GM19193 (cell line): ENCODE data around the gene C5.

ENCODE experiments used
- POLR2A ChIP-seq: IDR thresholded peaks from 4 replicates; pipeline ENCODE4 v1.6.1; 2011; ENCODE audit not compliant: insufficient read depth, insufficient read length; ENCODE audit errors: extremely low read depth

Gene C5

DNA sequence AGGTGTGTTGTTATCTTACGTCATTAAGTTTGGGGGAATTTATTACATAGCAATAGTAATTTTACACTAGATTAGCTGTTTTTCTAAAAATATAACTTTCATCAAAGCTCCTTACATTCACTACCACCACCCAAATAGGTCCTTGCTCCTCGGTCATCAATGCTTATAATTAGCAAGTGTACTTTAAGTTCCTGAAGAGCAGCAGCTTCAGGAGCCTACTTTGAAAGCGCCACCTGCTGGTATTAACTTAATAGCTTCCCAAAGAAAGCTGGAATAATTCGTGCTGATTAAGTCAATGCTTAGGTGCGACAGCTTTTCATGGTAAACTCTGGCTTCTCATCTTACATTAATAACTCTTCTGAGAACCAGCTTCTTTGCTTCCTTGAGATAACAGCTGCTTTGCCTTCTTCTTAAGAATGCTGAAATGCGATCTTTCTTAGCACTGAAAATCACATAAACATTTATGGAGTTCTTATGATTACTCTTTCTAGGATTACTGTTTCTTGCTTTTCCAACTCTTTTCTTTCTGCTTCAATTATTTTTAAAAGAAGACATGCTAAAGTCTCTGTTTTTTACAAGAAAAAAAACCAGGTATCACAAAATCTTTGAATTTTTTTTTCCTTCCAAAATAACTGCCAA lies 10.0 kb upstream of the C5 start:
- no peak for TF ChIP-seq POLR2A

DNA sequence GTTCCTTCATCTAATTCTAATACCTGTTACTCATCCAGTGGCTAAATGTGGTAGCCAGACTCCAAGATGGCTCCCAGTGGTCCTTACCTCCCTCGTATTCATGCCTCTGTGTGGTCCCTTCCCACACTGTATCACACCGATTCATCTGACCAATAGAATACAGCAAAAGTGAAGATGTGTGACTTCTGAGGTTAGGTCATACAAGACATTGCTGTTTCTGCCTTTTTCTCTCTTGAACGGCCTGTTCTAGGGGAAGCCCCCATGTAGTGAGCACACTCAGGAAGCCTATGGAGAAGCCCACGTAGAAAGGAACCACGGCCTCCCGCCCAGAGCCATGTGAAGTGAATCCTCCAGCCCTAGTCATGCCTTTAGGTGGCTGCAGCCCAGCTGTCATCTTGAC lies 9.4 kb upstream of the C5 start:
- TF ChIP-seq POLR2A, result no peak

DNA sequence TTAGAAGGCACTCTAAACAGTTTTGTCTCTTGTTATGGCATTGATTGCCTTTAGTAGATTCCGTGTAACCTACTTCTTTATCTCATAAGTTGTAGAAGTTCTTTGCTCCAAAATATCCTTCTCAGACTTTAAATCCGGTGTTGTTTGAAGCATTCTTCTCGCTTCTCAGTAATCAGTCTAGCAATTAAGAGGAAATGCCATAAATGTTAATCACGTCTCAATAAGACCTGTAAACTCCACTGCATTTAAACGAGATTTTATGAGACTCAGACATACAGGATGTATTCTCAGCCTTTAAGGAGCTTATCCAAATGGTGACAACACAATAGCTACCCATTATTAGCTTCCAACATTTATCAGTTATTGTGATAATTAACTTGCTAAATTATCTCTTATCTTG lies 7.7 kb upstream of the C5 start:
- TF ChIP-seq POLR2A, result no peak

DNA sequence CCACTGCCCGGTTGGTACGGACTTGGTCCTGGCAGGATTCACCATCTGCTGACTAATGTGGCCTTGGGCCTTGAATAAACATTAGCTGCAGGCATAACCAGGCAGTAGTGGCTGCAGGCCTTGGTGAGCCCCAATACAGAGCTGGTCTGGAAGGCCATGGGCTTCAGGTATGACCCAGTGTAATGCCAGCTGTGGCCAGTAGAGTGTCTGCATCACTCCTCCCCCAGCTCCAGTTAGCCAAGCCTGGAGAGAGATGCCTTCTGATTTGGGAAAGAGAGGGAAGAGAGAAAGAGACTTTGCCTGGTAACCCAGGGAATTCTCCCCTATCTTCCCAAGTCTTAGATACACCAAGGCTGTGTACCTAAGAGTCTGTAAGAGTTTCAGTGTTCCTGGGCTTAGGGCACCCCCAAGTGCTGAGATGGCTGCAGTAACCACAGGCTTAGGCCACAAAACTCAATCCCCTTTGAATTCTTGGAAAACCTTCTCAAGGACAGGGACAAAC lies 5.6 kb upstream of the C5 start:
- TF ChIP-seq POLR2A, result no peak

DNA sequence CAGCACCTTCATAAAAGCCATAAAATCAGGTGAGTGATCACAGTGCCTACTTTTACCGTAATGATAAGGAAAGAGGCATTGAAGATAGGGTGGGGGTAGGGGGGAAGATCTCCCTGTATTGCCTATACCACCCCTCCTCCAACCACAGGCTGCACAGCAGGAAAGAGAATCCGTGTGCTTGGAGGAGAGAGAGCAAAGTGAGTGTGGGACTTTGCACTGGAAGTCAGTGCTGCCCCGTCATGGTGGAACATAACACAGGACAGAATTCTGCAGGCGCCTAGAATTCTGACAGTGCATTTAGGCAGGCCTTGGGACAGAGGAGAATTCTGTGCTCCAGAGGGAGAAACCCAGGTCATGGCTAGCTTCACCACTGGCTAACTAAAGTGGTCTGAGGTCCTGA lies 3.5 kb upstream of the C5 start:
- no peak for TF ChIP-seq POLR2A

DNA sequence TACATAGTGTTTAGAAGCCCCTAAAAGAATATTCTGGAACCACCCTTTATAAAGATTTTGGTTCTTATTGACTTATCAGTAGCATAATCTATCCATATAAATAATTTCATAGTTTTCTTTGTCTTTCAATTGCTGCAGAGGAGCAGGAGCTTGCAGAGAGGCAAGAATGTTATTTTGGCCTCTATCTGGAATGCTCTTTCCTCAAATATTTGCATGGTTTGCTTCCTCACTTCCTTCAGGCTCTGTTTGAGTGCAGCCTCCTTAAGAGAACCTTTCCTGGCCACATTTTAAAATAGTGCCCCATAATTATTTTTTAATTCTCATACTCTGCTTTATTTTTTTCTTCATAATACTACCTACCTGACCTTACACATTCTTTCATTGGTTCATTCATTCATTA lies 1.5 kb downstream of the C5 start:
- no peak for TF ChIP-seq POLR2A

DNA sequence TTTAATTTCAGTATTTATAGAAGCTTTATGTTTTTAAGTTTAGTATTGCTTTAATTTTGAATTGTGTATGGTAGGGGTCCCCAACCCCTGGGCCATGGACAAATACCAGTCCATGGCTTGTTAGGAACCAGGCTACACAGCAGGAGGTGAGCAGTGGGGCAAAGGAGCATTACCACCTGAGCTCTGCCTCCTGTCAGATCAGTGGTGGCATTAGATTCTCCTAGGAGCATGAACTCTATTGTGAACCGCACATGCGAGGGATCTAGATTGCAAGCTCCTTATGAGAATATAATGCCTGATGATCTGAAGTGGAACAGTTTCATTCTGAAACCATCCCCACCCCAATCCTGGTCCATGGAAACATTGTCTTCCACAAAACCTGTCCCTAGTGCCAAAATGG lies 1.9 kb downstream of the C5 start:
- no peak for TF ChIP-seq POLR2A

DNA sequence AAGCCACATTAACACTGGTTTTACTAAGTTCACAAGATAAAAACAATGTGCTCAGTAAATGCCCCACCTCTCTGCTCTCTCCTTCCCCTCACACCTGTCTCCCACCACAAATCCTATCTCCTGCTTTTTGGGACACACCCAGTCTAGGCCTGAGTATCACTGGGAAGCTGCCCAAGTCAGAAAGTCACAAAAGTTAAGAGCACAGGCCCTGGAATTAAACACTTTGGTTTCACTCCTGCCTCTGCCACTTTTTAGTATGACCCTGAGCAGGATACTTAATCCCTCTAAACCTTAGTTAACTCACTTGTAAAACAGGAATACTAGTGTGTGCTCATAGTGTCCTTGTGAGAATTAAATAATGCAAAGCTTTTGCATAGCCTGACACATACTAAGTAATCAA lies 11.3 kb downstream of the C5 start:
- TF ChIP-seq POLR2A, result no peak

DNA sequence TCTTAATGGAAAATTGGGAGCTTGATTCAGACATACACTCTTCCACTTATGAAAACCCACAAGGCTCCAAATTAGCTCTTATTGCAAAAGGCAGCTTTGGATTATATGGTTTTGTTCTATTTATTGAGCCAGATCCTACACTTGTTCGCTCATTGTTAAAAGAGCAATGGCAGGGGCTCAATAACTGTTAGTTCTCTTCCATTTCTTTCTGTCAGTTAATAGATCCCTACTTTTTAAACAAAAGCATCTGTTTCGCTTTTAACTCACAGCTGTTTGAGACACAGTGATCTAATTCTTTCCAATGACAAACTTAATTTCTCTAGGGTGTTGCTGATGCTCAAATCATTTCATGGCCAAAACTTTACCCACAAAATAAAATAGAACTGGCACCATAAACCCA lies 11.7 kb downstream of the C5 start:
- TF ChIP-seq POLR2A, result no peak

DNA sequence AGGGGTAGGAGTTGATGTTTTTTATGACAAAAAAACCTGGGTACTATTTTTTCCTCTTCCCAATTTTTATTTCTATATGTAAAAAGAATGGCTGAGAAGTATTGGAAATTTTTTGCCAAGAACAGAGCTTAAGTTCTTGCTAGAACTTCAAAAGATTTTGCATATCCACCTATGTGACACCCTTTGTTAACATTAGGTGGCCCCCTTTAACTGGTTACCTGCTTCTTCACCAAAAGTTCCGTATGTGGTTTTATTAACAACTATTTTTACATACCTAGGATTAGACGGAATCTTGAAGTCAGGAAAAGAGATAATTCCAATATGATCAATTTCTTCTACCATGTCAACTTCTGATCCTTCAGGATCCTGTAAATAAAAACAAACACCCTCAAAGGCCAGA lies 15.5 kb downstream of the C5 start:
- TF ChIP-seq POLR2A, result no peak

DNA sequence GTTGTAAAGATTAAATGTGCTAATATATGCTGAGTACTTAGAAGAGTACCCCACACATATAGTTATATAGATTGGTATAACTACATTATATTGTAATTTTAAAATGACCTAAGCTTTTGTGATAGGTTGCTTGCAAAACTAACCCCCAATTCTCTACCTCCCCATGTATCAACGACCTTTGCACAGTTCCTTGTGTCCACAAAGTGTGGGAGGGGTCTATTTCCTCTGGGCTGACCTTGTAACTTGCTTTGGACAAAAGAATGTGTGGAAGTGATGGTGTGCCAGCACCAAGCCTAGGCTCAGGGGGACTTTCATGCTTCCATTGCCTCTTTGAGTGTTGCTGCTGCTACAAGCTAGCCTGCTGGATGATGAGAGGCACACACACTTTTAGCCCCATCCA lies 20.6 kb downstream of the C5 start:
- TF ChIP-seq POLR2A, result no peak

DNA sequence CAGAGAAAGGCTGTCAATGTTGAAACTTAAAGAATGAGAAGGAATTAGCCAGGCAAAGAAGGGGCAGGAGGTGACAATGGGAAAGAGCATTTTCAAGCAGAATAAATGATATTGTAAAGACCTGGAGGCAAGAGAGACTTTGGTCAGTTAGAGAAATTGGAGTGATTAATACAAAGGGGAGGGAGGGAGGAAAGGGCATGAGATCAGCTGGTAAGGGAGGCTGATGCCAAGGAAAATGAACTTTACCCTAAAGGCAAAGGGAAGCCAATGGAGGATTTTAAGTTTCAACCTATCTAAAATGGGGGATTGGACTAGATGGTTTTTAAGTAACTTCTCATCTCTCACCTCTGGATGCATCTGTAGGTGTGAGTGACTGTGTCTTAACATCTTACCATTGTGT lies 23.3 kb downstream of the C5 start:
- no peak for TF ChIP-seq POLR2A

DNA sequence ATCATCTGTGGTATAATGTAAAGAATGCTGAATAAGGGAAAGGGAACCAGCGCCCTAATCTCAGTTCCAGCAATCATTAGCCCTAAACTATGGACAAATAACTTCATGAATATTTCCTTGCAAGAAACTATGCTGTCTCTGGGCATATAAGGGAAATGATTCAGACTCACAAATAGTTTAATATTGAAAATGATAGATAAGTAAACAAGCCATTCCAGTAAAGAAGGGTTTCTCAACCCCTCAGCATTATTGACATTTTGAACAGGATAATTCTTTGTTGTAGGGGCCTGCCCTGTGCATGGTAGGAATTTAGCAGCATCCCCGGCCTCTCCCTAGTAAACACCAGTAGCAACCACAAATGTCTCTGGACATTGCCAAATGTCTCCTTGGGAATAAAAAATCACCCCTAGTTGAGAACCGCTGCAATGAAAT lies 23.8 kb downstream of the C5 start:
- no peak for TF ChIP-seq POLR2A

DNA sequence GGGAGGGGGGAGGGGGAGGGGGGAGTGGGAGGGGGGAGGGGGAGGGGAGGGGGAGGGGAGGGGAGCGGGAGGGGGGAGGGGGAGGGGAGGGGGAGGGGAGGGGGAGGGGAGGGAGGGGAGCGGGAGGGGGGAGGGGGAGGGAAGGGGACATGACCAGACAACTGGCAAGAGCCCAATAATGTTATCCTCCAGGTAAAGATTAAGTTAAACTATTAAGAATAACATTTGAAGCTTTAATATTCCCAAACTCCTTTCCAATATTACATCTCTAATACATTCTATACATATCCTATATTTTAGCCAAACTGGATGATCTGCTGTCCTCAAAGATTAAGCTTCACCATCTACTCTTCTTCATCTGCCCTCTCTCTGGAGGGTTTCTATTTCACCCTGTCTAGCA lies 25.8 kb downstream of the C5 start:
- no peak for TF ChIP-seq POLR2A

DNA sequence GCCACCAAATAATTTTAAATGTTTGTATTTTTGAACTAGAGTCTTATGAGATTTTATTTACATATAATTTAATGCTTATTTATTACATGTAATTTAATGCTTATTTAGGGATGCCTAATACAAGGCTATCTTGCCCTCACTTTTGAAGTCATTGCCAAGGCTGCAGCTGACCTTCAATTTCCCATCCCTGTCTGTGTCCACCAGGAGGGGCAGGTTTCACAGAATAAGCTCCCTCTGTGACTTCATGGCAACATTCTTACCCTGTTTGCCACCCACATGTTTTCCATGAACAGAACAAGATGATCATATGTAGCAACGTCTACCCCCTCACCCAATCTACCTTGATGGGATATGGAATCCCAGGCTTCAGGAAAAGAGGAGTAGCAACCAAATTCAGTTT lies 27.0 kb downstream of the C5 start:
- no peak for TF ChIP-seq POLR2A

DNA sequence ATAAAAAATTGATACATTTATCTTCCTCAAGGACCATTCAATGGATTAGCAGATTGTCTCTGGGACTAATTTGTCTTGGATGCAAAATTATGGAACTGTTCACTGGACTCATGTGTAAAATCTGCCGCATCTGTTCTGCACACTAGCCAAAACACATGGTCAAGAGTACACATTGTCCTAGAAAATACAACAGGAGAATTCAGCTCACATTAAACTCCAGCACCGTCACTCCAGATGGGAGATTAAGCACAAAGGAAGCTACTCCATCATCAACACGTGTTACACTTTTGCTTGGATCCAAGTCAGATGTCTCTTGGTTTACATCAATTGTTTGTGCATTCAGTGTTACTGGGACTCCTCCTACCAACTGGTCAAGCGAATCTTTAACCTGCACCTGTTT lies 28.8 kb downstream of the C5 start:
- TF ChIP-seq POLR2A, result no peak

DNA sequence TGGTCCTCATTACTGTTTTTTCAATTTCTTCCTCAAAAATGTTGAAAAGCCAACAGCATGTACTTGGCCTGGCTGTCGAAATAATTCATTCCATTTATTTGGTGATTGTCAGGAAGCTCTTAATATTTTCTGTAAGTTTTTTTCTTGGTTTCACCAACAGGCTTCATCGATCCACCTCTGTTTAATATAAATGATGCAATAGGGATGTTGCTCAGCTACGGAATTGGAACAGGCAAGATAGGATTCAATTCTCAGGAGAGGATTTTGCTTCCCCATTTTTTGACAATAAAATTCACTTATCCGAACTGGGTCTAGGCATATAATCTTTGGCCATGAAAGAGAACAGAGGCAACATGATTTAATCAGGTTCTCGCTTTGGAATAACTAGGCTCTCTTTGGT lies 30.8 kb downstream of the C5 start:
- TF ChIP-seq POLR2A, result no peak

DNA sequence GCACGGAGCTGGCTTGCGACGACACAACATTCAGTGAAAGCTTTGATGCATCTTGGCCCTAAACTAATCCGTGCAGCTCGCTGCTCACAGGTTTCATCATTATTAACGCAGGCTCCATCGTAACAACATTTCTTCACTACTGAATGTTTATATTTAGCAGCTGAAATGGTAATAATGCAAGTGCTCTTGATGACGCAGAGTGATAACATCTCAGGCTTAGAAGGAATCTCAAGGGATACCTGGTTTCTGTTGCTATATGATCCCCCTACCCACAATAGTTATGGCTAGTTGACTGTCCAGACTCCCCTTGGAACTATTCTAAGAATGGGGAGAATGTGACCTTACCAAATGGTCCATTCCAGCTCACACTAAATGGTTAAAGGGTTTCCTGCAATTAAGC lies 36.2 kb downstream of the C5 start:
- no peak for TF ChIP-seq POLR2A

DNA sequence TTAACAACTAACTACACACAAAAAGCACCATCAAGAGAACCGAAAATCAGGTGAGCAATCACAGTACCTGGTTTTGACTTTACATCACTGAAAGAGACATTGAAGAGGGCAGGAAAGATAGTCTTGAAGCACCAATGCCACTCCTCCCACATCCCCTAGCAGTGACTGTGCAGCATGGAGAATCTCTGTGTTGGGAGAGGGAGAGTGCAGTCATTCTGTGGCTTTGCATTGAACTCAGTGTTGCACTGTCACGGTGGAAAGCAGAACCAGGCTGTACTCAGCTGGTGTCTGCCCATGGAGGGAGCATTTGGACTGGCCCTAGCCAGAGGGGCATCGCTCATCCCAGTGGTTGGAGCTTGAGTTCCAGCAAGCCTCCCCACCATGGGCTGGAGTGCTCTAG lies 40.4 kb downstream of the C5 start:
- no peak for TF ChIP-seq POLR2A
